GM19324 (cell line): ENCODE measurements around the gene PHLDB1.
"Not testable (repeated sequence)": the region's sequence is repeated elsewhere in the genome, so short reads cannot be mapped to it uniquely, and the experiment has no call there.

Source experiments
- ATAC-seq: cut with Tn5 transposase; IDR thresholded peaks from one replicate; pipeline ENCODE4 v1.9.1; 2021; ENCODE audit warnings: mild to moderate bottlenecking, moderate library complexity; ENCODE audit not compliant: unreplicated experiment, low FRiP score

PHLDB1 gene

GRCh38 chr11:118607401-118608359, at the start of gene PHLDB1:
TSS of gene PHLDB1 (plus strand) at chr11:118607615. CDS start at chr11:118613837, 6,222 bp downstream.
- no peak for ATAC-seq

DNA sequence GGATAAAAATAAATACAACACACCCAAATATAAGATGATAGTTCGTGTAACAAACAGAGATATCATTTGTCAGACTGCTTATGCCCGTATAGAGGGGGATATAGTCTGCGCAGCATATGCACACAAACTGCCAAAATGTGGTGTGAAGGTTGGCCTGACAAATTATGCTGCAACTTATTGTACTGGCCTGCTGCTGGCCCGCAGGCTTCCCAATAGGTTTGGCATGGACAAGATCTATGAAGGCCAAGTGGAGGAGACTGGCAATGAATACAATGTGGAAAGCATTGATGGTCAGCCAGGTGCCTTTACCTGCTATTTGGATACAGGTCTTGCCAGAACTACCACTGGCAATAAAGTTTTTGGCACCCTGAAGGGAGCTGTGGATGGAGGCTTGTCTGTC, 46.6 kb upstream of the PHLDB1 start:
- no peak for ATAC-seq

GRCh38 chr11:118565051-118565450, 42.4 kb upstream of the PHLDB1 start:
- no peak for ATAC-seq

- ATAC-seq: no peak
Observed at GRCh38 chr11:118569670-118570069, 37.7 kb upstream of the PHLDB1 start.

GRCh38 chr11:118570787-118571186, 36.6 kb upstream of the PHLDB1 start:
- no peak for ATAC-seq

DNA sequence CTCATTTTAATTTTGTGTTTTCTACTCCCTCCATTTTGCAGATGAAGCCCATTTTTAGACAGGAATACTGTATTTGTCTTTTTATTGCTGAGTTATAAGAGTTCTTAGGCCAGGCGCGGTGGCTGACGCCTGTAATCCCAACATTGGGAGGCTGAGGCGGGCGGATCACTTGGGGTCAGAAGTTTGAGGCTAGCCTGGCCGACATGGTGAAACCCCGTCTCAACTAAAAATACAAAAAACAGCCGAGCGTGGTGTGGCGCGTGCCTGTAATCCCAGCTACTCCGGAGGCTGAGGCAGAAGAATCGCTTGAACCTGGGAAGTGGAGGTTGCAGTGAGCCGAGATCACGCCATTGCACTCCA, 35.7 kb upstream of the PHLDB1 start:
- ATAC-seq: not testable (repeated sequence)

GRCh38 chr11:118572061-118572980, 35.1 kb upstream of the PHLDB1 start, which contains the start of gene ARCN1:
TSS of gene ARCN1 (plus strand) at chr11:118572409. CDS start at chr11:118572548, 139 bp downstream.
- peak; percentile 59 for ATAC-seq

- peak; percentile 13 for ATAC-seq
Observed at GRCh38 chr11:118572981-118573550, 34.3 kb upstream of the PHLDB1 start.

DNA sequence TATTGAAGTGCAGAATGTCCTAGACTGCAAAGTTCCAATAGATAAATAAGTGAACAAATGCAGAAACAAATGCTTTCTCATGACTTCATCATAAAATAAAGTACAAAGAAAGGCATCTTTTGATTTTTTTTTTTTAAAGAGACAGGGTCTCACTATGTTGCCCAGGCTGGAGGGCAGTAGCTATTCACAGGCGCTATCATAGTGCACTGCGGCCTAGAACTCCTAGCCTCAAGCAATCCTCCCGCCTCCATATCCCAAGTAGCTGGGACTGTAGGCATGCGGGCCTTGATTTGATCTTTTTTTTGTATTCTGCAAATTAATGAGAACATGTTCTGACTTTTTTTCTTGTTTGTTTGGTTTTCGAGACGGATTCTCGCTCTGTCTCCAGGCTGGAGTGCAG, 32.8 kb upstream of the PHLDB1 start:
- ATAC-seq: no peak

DNA sequence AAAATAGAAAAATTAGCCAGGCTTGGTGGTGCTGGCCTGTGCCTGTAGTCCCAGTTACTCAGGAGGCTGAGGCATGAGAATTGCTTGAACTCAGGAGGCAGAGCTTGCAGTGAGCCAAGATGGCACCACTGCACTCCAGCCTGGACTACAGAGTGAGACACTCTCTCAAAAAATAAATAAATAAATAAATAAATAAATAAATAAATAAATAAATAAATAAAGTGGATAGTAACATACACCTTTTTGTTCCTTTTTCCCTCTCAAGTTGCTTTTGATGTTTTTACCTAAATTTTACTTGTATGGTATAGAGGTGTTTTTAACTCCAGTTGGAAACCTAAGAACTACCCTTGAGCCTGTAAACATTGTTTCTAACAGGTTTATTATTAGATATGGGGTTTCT, 29.4 kb upstream of the PHLDB1 start:
- not testable (repeated sequence) for ATAC-seq

- ATAC-seq: no peak
Observed at GRCh38 chr11:118581057-118581456, 26.4 kb upstream of the PHLDB1 start.

DNA sequence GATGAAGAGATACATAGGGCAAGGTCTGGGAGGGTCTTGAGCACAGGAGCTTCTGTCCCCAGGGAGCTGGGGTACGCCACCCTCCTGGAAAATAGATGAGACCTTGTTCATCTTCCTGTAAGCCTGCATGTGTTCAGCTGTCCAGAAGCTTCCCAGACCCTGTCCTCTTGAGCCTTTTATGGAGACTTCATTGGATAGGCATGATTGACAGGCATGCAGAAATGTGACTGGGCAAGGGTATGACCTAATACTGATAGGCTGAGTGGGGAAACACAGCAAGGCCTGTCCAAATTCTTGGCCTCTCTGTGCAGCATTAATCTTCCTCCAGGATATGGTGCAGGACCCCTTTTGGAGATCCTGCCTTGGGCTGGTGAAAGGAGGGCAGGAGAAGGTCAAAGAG, 19.5 kb upstream of the PHLDB1 start:
- ATAC-seq: no peak

- no peak for ATAC-seq
Observed at GRCh38 chr11:118592616-118593367, 14.6 kb upstream of the PHLDB1 start.

DNA sequence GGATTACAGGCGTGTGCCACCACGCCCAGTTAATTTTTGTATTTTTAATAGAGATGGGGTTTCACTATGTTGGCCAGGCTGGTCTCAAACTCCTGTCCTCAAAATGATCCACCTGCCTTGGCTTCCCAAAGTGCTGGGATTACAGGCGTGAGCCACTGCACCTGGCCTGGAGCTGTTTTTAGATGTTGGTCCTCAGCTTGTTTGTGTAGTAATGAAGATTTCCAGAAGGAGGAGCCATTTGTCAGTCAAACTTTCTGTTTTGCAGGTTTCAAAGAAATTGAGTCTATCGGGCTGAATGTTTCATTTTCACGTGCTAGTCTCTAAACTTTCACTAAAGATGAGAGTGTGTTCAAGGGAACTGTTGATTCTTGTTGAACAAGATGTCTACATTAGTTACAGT, 12.4 kb upstream of the PHLDB1 start:
- not testable (repeated sequence) for ATAC-seq

GRCh38 chr11:118596224-118597146, 10.9 kb upstream of the PHLDB1 start:
- no peak for ATAC-seq

DNA sequence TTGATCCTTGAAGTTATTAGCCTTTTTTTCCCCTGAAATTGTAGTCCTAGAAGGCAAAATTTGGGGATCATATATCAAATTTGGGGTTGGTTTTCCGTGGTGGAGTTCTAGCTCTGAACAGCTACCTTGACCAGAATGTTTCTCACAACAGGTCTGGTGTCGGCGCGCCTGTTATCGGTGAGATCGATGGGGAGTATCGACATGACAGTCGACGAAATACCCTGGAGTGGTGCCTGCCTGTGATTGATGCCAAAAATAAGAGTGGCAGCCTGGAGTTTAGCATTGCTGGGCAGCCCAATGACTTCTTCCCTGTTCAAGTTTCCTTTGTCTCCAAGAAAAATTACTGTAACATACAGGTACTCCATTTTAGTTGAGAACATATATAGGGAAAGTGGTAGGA, 9.9 kb upstream of the PHLDB1 start:
- ATAC-seq: no peak

GRCh38 chr11:118602331-118602730, 5.1 kb upstream of the PHLDB1 start:
- ATAC-seq: no peak

GRCh38 chr11:118603709-118604108, 3.7 kb upstream of the PHLDB1 start:
- ATAC-seq: not testable (repeated sequence)

DNA sequence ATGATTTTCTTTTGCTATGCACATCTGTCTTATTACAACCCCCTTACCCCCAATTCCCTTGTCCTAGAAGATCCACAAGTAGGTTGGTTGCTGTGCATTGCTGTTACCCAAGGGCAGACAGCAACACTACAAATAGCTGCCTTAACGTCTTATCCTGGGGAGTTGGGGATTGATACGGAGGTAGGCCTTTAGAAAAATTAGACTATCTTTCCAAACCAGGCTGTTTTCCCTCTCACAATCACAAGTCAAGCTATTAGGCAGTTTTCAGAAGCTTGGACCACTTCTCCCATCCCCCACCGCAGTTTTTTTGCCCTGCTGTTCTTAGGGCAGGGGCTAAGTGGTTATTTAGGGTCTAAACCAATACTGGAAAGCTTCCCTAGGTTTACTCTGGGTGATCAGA, 2.8 kb upstream of the PHLDB1 start:
- no peak for ATAC-seq
